Measurements from ENCODE around the gene LRRC37A2. TPM values are rescaled to one million over a fixed set of nuclear protein-coding genes. Genes with fewer than 3 reads are reported as not detected.
A peak's percentile ranks its signal among the peaks of the same experiment; 100 is the strongest.
"Not testable (repeated sequence)": the region's sequence is repeated elsewhere in the genome, so short reads cannot be mapped to it uniquely, and the experiment has no call there.

LRRC37A2 gene
- total RNA-seq, 6 experiments from 2014 or later, result 1.6 to 5.1 (median 3.2) TPM

DNA sequence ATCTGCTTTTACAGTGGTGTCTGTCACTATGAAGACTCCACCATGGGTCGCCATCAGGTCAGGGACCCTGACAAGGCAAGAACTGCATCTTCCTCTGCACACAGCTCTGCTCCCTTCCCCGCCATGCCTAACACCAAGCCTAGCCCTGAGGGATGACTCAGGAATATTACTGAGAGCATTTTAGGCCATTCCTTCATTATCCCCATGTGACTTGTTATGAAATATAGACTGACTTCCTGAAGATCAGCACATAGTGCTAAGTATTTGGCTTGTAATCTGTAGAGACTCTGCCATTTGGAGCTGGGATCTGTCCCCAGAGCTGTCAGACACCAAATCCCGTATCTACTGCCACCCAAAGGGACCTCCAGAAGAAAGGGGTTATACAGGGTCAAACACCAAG is 47.8 kb downstream of the LRRC37A2 start:
- peak; percentile 48 to 60 (median 51) for ATAC-seq
- H3K4me1 ChIP-seq; H3K36me3 ChIP-seq; intact Hi-C loops (cut with DNase I); H3K4me3 ChIP-seq; DNase-seq; H3K27ac ChIP-seq; H3K27me3 ChIP-seq; H3K9me3 ChIP-seq: not testable (repeated sequence)
- WGBS (ENCODE audit: insufficient coverage, low coverage, low lambda C conversion rate, missing lambda C conversion rate), result no CpG with 5 or more reads among the region's 3 CpGs

DNA sequence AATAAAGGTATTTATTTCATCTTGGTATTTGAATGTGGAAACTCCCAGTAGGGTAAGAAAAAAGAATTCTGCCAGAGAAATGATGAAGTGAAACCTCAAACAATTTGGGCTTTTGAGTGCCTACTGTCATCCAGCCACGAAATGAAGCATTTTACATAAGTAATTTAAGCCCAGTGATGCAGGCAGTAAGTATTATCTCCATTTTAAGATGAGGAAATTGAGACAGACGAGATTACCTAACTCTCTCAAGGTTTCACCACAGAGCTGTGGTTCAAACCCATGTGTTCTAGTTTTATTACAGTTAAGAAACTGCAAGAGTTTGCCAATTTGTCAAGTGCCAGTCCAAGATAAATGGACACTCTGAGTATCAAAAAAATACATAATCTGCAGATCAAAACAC is 54.0 kb downstream of the LRRC37A2 start:
- intact Hi-C loops (cut with DNase I); H3K27ac ChIP-seq; H3K4me3 ChIP-seq; H3K27me3 ChIP-seq; H3K4me1 ChIP-seq; DNase-seq; H3K9me3 ChIP-seq; H3K36me3 ChIP-seq: not testable (repeated sequence)
- WGBS (ENCODE audit: insufficient coverage, low coverage, low lambda C conversion rate, missing lambda C conversion rate), result no CpG with 5 or more reads among the region's 2 CpGs
- ATAC-seq, result peak in 1 of 4 donors; percentile 50

DNA sequence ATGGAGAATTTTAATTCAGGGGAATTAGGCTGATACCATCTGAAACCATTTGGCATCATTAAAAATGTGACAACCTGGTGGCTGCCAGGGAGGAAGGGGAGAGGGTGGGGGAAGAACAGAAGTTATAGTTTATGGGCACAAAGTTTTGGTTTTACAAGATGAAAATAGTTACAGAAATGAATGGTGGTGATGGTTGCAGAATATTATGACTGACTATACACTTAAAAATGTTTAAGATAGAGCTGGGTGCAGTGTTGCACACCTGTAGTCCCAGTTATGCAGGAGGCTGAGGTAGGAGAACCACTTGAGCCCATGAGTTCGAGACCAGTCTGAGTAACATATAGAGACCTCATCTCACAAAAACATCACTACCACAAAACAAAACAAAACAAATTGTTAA is 54.7 kb downstream of the LRRC37A2 start:
- H3K36me3 ChIP-seq; intact Hi-C loops (cut with DNase I); DNase-seq; ATAC-seq; H3K4me3 ChIP-seq; H3K27ac ChIP-seq; H3K27me3 ChIP-seq; H3K9me3 ChIP-seq; H3K4me1 ChIP-seq: not testable (repeated sequence)
- no CpG with 5 or more reads among the region's 1 CpG for WGBS (ENCODE audit: insufficient coverage, low coverage, low lambda C conversion rate, missing lambda C conversion rate)

DNA sequence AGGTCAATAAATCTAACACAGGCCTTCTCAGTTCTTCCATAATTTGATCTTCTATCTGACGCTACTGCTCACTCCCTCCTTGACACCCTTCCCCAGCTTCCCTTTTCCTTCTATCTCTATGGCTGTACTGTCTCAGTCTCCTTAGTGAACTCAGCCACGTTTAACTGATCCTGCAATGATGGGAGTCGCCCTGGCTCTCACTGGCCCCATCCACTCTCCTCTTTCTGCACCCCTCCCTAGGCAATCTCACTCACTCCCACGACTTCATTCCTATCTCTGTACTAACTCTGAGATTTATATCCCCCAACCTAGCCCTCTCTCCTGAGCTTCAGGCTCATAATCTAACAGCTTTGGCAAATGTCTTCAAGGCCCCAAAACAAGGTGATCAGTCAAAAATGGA is 59.5 kb downstream of the LRRC37A2 start:
- H3K9me3 ChIP-seq; H3K27me3 ChIP-seq; H3K4me3 ChIP-seq; DNase-seq; intact Hi-C loops (cut with DNase I); ATAC-seq; H3K27ac ChIP-seq; H3K36me3 ChIP-seq; H3K4me1 ChIP-seq: not testable (repeated sequence)
- no CpG with 5 or more reads among the region's 4 CpGs for WGBS (ENCODE audit: insufficient coverage, low coverage, low lambda C conversion rate, missing lambda C conversion rate)

DNA sequence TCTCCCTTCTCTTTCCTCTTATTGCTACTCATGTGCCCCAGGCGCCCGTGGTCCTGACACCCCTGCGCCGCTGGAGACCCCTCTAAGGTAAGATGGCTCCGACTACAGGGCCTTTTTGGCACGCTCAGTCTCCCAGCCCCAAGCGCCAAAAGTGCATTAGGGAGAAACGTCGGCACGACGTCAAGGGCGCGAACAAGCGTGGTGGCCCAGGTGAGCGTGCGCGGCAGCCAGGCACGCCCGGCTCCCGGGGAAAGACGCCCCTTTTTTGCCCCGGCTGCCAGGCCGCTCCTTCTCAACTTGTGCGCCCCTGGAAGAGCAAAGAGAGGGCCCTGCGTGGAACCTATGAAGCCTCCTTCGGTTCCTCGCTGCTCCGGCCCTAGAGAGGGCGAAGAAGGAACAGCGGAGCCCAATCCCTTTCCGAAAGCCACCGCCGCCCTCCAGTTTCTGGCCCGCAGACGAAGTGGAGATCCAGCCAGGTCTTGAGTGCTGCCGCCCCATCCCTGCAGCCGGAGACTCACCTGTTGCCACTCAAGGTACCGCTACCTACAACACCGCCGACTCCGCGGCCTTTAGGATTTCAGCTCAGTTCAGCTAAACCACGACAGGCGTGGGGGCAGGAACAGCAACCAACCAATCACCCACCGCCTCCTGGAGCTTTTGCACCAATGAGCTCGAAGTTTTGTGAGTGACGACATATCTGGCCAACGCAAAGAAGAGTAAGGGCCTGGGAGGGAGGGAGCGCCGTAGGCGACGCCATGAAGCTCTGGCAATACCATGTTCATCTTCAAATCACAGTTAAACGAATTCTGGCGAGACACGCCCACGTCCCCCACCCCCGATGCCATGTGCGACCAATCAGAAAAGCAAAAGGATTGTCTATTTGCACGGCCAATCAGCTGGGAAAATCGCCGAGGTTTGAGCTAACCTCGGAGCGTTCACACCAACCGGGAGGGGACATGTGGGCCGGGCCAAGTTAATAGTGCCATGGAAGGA is 67.1 kb downstream of the LRRC37A2 start, which contains the start of gene ARL17A:
TSS of gene ARL17A (minus strand) at position 609 of the 993 bp plus-strand sequence. CDS start 3,369 bp downstream, outside the sequence.
- no CpG with 5 or more reads among the region's 65 CpGs for WGBS (ENCODE audit: insufficient coverage, low coverage, low lambda C conversion rate, missing lambda C conversion rate)
- DNase-seq, result peak; percentile 76 to 87 (median 87)
- H3K4me3 ChIP-seq; intact Hi-C loops (cut with DNase I); H3K27ac ChIP-seq; H3K36me3 ChIP-seq; H3K4me1 ChIP-seq; H3K9me3 ChIP-seq; H3K27me3 ChIP-seq: not testable (repeated sequence)
- peak; percentile 95 to 98 (median 97) for ATAC-seq

DNA sequence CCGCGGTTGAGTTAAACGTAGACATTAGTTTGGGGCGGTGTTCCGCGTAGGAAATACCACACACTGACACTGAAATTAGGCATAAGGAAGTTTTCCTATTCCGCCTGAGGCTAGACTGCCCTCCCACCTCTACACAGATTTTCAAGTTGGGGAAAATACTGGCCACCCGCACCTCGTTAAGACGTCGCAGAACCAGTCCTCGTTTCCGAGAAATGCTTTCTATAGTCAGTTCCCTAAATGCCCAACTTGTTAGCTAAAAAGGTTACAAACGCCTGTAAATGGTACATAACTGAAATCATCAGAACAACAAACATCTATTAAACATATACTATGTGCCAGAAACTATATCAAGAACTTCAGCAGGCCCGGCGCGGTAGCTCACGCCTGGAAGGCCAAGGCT is 67.8 kb downstream of the LRRC37A2 start:
- H3K36me3 ChIP-seq; H3K9me3 ChIP-seq; H3K27ac ChIP-seq; H3K27me3 ChIP-seq; H3K4me1 ChIP-seq; ATAC-seq; intact Hi-C loops (cut with DNase I); H3K4me3 ChIP-seq; DNase-seq: not testable (repeated sequence)
- WGBS (ENCODE audit: insufficient coverage, low coverage, low lambda C conversion rate, missing lambda C conversion rate), result 33% methylated on average over 3 of the region's 18 CpGs

DNA sequence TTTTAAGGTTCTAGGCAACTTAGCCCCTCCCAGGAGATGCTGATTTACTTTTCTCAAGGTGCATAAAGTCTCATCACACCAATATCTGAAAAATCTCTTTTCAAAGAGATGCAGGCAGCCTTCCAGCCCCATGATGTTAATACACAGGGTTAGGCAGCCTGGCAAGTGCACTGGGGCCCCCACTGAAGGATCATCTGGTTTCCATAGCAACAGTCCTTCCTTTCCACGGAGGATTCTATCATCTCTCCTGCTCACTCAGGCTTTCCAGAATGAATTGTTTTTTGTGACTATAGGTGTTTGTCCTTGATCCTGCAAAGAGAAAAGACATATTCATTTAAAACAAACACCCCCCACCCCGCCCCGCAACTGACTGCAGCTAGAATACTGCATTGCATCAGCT is 73.2 kb downstream of the LRRC37A2 start:
- H3K27ac ChIP-seq; H3K4me1 ChIP-seq; H3K36me3 ChIP-seq; H3K27me3 ChIP-seq; H3K9me3 ChIP-seq; DNase-seq; ATAC-seq; H3K4me3 ChIP-seq; intact Hi-C loops (cut with DNase I): not testable (repeated sequence)
- WGBS (ENCODE audit: insufficient coverage, low coverage, low lambda C conversion rate, missing lambda C conversion rate), result no CpG with 5 or more reads among the region's 3 CpGs

DNA sequence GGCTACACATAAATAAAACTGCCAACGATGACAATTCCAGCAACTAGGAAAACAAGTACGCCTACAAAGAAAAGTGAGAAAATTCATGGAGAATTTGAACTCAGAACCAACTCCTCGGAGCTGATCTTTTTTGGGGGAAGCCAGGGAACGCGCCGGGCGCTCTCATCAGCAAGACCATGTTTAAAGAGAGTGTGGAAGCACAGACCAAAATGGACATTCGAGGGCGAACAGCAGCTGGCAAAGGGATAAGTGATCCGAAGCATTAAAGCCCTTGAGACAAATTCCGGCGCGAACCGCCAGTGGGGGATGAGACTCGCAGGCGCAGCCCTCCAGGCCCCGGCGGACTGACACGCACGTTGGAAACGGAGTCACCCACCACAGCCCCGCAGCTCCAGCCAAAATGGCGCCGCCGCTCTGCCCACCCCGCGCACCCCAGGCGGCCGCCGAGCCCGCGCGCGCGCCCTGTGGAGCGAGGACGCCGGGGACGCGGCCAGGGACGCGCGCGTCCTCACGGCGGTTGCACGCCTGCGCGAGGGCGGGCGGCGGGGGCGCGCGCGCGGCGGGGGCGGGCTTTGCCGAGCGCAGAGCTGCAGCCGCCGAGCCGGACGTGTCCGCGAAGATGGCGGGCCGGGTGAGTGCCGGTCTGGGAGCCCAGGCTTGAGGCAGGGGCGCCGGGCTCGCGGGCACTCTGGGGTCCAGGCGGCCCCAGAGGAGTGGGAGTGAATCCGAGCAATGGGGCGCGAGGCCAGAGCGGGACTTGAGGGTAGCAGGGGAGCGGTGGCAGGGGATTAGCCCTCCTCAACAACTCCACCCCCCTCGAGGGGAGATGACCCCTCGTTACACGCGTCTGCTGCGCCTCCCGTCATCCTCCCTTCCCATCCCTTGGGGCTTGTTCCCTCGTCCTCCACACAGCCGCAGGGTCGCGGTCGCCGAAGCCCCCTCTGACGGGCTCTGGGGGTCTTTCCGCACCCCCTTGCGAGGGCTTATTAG is 78.2 kb downstream of the LRRC37A2 start, which contains the start of gene NSF:
TSS of gene NSF (plus strand) at position 513 of the 990 bp plus-strand sequence. CDS start at position 620, 107 bp downstream.
- no CpG with 5 or more reads among the region's 95 CpGs for WGBS (ENCODE audit: insufficient coverage, low coverage, low lambda C conversion rate, missing lambda C conversion rate)
- H3K27me3 ChIP-seq; H3K4me1 ChIP-seq; H3K4me3 ChIP-seq; H3K27ac ChIP-seq; H3K36me3 ChIP-seq; H3K9me3 ChIP-seq; intact Hi-C loops (cut with DNase I); DNase-seq: not testable (repeated sequence)
- peak; percentile 93 to 99 (median 96) for ATAC-seq

DNA sequence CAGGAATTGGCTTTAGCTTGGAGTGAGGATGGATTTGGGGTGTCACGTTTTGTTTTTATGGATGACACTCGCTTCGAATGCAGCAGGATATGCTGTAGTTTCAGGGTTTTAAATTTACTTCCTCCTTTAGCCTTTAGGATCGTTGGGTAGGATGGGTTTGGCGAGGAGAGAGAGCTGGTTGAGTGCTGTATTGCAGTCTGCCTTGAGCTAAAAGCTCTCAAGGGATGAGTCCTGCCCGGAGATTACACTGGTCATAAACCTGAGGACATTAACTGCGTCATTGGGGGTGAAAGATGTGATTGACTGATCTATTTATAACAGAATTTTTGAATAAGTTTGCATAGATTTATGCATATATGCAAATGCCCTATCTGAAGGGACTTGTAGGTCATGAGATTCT is 79.1 kb downstream of the LRRC37A2 start:
- H3K36me3 ChIP-seq; H3K27ac ChIP-seq; H3K9me3 ChIP-seq; H3K4me1 ChIP-seq; intact Hi-C loops (cut with DNase I); H3K4me3 ChIP-seq; DNase-seq; H3K27me3 ChIP-seq: not testable (repeated sequence)
- peak; percentile 37 to 55 (median 50) for ATAC-seq
- no CpG with 5 or more reads among the region's 7 CpGs for WGBS (ENCODE audit: insufficient coverage, low coverage, low lambda C conversion rate, missing lambda C conversion rate)

DNA sequence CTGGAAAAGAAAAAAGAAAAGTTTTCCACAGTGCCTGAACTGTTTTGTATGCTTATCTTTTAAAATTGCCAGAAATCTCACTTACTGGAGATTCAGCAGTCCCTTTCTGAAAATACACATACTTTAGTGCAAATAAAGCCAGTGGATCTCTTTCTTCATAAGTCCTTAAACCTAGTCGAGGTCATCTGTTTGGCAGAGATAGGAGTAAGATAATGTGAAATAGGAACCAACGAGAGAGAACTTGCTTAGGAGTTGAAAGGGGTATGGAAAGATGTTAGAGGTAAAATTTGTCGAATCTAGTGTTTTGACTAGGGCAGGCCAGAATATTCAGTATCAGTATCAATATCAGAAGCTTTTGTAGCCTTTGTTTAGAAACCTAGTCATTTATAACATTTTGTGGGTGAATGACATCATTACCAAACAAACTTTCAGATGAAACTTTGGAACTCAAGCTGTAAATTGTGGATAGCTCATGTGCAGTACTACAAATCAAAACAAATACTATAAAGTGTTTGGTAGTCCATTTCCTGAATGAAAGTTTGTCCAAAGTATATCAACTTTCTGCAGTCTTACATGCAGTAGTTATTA is 86.2 kb downstream of the LRRC37A2 start:
- H3K36me3 ChIP-seq; H3K4me3 ChIP-seq; DNase-seq; intact Hi-C loops (cut with DNase I); H3K27me3 ChIP-seq; H3K27ac ChIP-seq; H3K9me3 ChIP-seq; H3K4me1 ChIP-seq: not testable (repeated sequence)
- WGBS (ENCODE audit: insufficient coverage, low coverage, low lambda C conversion rate, missing lambda C conversion rate), result 22% methylated on average over 3 of the region's 3 CpGs
- peak; percentile 46 to 81 (median 60) for ATAC-seq
